GM23338 (cell line): ENCODE results near the gene GRK2. TPM values are rescaled to one million over a fixed set of nuclear protein-coding genes. Genes with fewer than 3 reads are reported as not detected.

Experiments used
- ATAC-seq: fragments of 200-7000 bp; cut with Tn5 transposase; 3 replicates; pipeline ENCODE4 v1.9.1; 2020
- DNase-seq: peaks from one replicate; pipeline ENCODE4 v3.0.0-alpha.2; 2015; ENCODE audit warnings: low spot score
- H2AFZ ChIP-seq: fragments of 200-600 bp; sonication (generic); 2 replicates; pipeline ENCODE4 v1.8.0; 2016; ENCODE audit warnings: antibody characterized with exemption, mild to moderate bottlenecking, moderate library complexity
- H3F3A ChIP-seq: fragments of 200-600 bp; sonication (generic); replicated peaks from 2 replicates; pipeline ENCODE4 v1.8.0; 2017; ENCODE audit warnings: antibody characterized with exemption, mixed run types, low read depth
- H3K27ac ChIP-seq: fragments of 200-600 bp; sonication (generic); 2 replicates; pipeline ENCODE4 v1.6.1; 2016; ENCODE audit warnings: low read depth
- H3K27me3 ChIP-seq: fragments of 200-600 bp; sonication (generic); 2 replicates; pipeline ENCODE4 v1.8.0; 2016; ENCODE audit warnings: mild to moderate bottlenecking, mixed run types, moderate library complexity; ENCODE audit not compliant: insufficient read depth
- H3K36me3 ChIP-seq: fragments of 200-600 bp; sonication (generic); 2 replicates; pipeline ENCODE4 v1.8.0; 2016; ENCODE audit warnings: mild to moderate bottlenecking; ENCODE audit not compliant: insufficient read depth
- H3K4me1 ChIP-seq: fragments of 200-600 bp; sonication (generic); 2 replicates; pipeline ENCODE4 v1.8.0; 2016; ENCODE audit warnings: mild to moderate bottlenecking, moderate library complexity; ENCODE audit not compliant: insufficient read depth
- H3K4me2 ChIP-seq: fragments of 200-600 bp; sonication (generic); 2 replicates; pipeline ENCODE4 v1.7.1; 2017; ENCODE audit warnings: mixed run types
- H3K4me3 ChIP-seq: fragments of 200-600 bp; sonication (generic); 2 replicates; pipeline ENCODE4 v1.6.1; 2016; ENCODE audit warnings: mixed run types
- H3K79me2 ChIP-seq: fragments of 200-600 bp; sonication (generic); replicated peaks from 2 replicates; pipeline ENCODE4 v1.8.0; 2017; ENCODE audit warnings: mild to moderate bottlenecking; ENCODE audit not compliant: insufficient read depth
- H3K9me2 ChIP-seq: fragments of 200-600 bp; sonication (generic); 2 replicates; pipeline ENCODE4 v1.8.0; 2017; ENCODE audit not compliant: insufficient read depth
- H4K20me1 ChIP-seq: fragments of 200-600 bp; sonication (generic); replicated peaks from 2 replicates; pipeline ENCODE4 v1.8.0; 2017; ENCODE audit warnings: mild to moderate bottlenecking; ENCODE audit not compliant: insufficient read depth
- H3K27ac Mint-ChIP-seq: 2 replicates; pipeline ENCODE4 v1.8.0; 2020; ENCODE audit warnings: inconsistent platforms, mild to moderate bottlenecking, moderate library complexity, mixed read lengths
- H3K27me3 Mint-ChIP-seq: 3 replicates; pipeline ENCODE4 v1.8.0; 2022; ENCODE audit warnings: low read depth, mild to moderate bottlenecking, moderate library complexity, mixed read lengths, inconsistent platforms; ENCODE audit not compliant: insufficient read depth, poor library complexity
- H3K36me3 Mint-ChIP-seq: 3 replicates; pipeline ENCODE4 v1.8.0; 2021; ENCODE audit warnings: low read depth, mild to moderate bottlenecking, inconsistent platforms, moderate library complexity, mixed read lengths
- H3K4me1 Mint-ChIP-seq: 3 replicates; pipeline ENCODE4 v1.8.0; 2020; ENCODE audit warnings: mild to moderate bottlenecking, inconsistent platforms, mixed read lengths
- H3K4me3 Mint-ChIP-seq: 3 replicates; pipeline ENCODE4 v1.8.0; 2021; ENCODE audit warnings: moderate library complexity, mild to moderate bottlenecking, inconsistent platforms, mixed read lengths
- H3K9me3 Mint-ChIP-seq: 3 replicates; pipeline ENCODE4 v1.8.0; 2020; ENCODE audit warnings: moderate library complexity, mild to moderate bottlenecking, inconsistent platforms, mixed read lengths
- CREB1 ChIP-seq: fragments of 250-450 bp; sonication (Bioruptor Pico); IDR thresholded peaks from 2 replicates; pipeline ENCODE4 v1.5.0; 2020; ENCODE audit warnings: low read depth, mild to moderate bottlenecking, moderate library complexity
- ETS1 ChIP-seq: IDR thresholded peaks from 2 replicates; pipeline ENCODE4 v1.6.1; 2016; ENCODE audit warnings: antibody characterized with exemption
- EZH2 ChIP-seq: fragments of 200-600 bp; sonication (generic); IDR thresholded peaks from one replicate; pipeline ENCODE4 v1.8.0; 2017; ENCODE audit warnings: antibody characterized with exemption, mild to moderate bottlenecking, low read depth; ENCODE audit not compliant: unreplicated experiment
- EZH2phosphoT487 ChIP-seq: fragments of 200-600 bp; sonication (generic); IDR thresholded peaks from one replicate; pipeline ENCODE4 v1.8.1; 2018; ENCODE audit warnings: antibody characterized with exemption; ENCODE audit not compliant: unreplicated experiment
- JUNB ChIP-seq: IDR thresholded peaks from one replicate; pipeline ENCODE4 v1.6.1; 2016; ENCODE audit warnings: antibody characterized with exemption; ENCODE audit not compliant: unreplicated experiment
- NANOG ChIP-seq: IDR thresholded peaks from 2 replicates; pipeline ENCODE4 v1.6.1; 2016; ENCODE audit warnings: antibody characterized with exemption, borderline replicate concordance
- POLR2AphosphoS5 ChIP-seq: IDR thresholded peaks from 2 replicates; pipeline ENCODE4 v1.6.1; 2016; ENCODE audit warnings: antibody characterized with exemption, low read depth
- REST ChIP-seq: IDR thresholded peaks from one replicate; pipeline ENCODE4 v1.6.1; 2018; ENCODE audit warnings: antibody characterized with exemption; ENCODE audit not compliant: unreplicated experiment
- STAT1 ChIP-seq: IDR thresholded peaks from one replicate; pipeline ENCODE4 v1.6.1; 2016; ENCODE audit warnings: antibody characterized with exemption; ENCODE audit not compliant: unreplicated experiment
- ZNF114 ChIP-seq: fragments of 250-450 bp; sonication (Bioruptor Pico); IDR thresholded peaks from 2 replicates; pipeline ENCODE4 v1.5.0; 2020; ENCODE audit warnings: mild to moderate bottlenecking, moderate library complexity
- ZNF331 ChIP-seq: fragments of 250-450 bp; sonication (Bioruptor Pico); IDR thresholded peaks from 2 replicates; pipeline ENCODE4 v1.5.0; 2020; ENCODE audit warnings: low read depth, mild to moderate bottlenecking, moderate library complexity
- ZNF462 ChIP-seq: fragments of 250-450 bp; sonication (Bioruptor Pico); IDR thresholded peaks from 2 replicates; pipeline ENCODE4 v1.5.0; 2020; ENCODE audit warnings: mild to moderate bottlenecking, moderate library complexity
- polyA plus RNA-seq: library from polyadenylated mRNA; unstranded; fragments of >200 nt; fragmentation: Nextera tagmentation; extraction: Ambion mirVana; gene quantifications from 2 replicates; pipeline ENCODE4 v1.2.1, GENCODE V29; 2016
- total RNA-seq: library from RNA; depleted of rRNA; stranded (reverse); fragments of >200 nt; shearing (Covaris generic); gene quantifications from 2 replicates; pipeline ENCODE4 v1.2.3, GENCODE V29; 2014
- TF ChIP-seq, protein P1 (sequence below), 2 experiments: fragments of 200-600 bp in 1 of 2; sonication (generic) in 1 of 2; conservative IDR thresholded peaks; 2 replicates each; pipeline versions ENCODE4 v1.5.1 to v1.6.1; 2016 to 2017; ENCODE audit warnings: antibody characterized with exemption in 2 of 2, low read depth in 2 of 2, mild to moderate bottlenecking in 2 of 2, moderate library complexity in 1 of 2

Gene GRK2
- total and polyA plus RNA-seq, 2 experiments from 2014 or later, result 19.5 to 72.5 TPM

DNA sequence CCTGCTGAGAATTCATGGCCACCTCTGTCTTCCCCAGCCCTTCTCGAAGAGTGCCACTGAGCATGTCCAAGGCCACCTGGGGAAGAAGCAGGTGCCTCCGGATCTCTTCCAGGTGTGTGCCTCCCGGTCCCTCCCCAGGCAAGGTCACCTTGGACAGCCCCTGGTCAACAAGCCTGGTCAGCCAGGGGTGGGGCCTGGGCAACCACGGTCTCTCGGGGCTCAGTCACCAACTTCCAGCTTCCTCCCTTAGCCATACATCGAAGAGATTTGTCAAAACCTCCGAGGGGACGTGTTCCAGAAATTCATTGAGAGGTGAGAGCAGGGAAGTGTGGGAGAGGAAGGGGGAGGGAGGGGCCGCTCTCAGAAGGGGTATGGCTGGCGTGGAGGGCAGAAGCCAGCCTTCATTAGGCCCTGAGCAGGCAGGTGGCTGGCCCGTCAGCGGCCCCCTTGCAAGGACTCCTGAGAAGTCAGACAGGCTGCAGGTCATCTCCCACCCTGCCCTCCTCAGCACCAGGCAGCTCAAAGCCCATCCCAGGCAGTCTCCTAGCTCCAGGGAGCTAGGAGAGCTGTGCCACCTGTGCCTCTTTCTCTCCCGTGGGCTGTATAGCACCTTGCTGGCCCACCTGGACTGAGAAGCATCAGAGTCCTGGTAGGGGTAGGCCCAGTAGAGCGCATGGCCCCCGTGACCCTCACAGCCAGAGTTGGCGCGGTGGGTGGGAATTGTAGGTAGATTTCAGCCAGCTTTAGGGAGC lies 13.5 kb downstream of the GRK2 start:
- Histone ChIP-seq H3K4me2 (no peak overlapping the region), H3F3A (peaks cover 11% of the 10 kb centered on the region), H3K27ac (no peak overlapping the region), H3K9me2 (no peaks in the 10 kb centered on the region), H2AFZ (no peak overlapping the region), H3K4me3 (no peak overlapping the region), H3K27me3 (no peaks in the 10 kb centered on the region), H4K20me1 (no peaks in the 10 kb centered on the region; the same call in 1 of the 2 replicates), H3K79me2 (peaks cover 15% of the 10 kb centered on the region; the same call in 1 of the 2 replicates), H3K4me1 (peaks cover 12% of the 10 kb centered on the region; the same call in 1 of the 2 replicates), H3K36me3 (peaks cover 7% of the 10 kb centered on the region)
- Mint-ChIP-seq H3K4me1 (peaks cover 25% of the 10 kb centered on the region), H3K27me3 (peaks cover 7% of the 10 kb centered on the region), H3K36me3 (peaks cover 34% of the 10 kb centered on the region), H3K27ac (no peak overlapping the region), H3K4me3 (no peak overlapping the region), H3K9me3 (no peaks in the 10 kb centered on the region)
- TF ChIP-seq ZNF331 (CRISPR knock-in tag) (no peak), ZNF114 (CRISPR knock-in tag) (no peak), NANOG (no peak), REST (no peak), JUNB (no peak), ZNF462 (no peak), ETS1 (no peak), STAT1 (no peak), EZH2 (no peak), POLR2AphosphoS5 (no peak), CREB1 (CRISPR knock-in tag) (no peak), EZH2phosphoT487 (no peak)
- TF ChIP-seq, protein P1, sequence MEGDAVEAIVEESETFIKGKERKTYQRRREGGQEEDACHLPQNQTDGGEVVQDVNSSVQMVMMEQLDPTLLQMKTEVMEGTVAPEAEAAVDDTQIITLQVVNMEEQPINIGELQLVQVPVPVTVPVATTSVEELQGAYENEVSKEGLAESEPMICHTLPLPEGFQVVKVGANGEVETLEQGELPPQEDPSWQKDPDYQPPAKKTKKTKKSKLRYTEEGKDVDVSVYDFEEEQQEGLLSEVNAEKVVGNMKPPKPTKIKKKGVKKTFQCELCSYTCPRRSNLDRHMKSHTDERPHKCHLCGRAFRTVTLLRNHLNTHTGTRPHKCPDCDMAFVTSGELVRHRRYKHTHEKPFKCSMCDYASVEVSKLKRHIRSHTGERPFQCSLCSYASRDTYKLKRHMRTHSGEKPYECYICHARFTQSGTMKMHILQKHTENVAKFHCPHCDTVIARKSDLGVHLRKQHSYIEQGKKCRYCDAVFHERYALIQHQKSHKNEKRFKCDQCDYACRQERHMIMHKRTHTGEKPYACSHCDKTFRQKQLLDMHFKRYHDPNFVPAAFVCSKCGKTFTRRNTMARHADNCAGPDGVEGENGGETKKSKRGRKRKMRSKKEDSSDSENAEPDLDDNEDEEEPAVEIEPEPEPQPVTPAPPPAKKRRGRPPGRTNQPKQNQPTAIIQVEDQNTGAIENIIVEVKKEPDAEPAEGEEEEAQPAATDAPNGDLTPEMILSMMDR (conservative IDR thresholded peaks at IDR 0.05; ENCODE audit: low read depth in 2 of 2), result no peak
- no peak for ATAC-seq
- DNase-seq, result no peak
